NCI-H2107 treated with DMSO at 0.1 percent for 48 hours (cell line): Measurements from ENCODE around the gene MED13L.

Experiments
- DNase-seq: peaks from one replicate; lab custom pipeline; 2025; ENCODE audit not compliant: unreplicated experiment; lab: John Stamatoyannopoulos, UW

The MED13L gene

GRCh38 chr12:116277467-116278278, at the start of gene MED13L:
Gene MED13L (minus strand): TSS chr12:116277693. CDS start chr12:116277131, 562 bp downstream.
- DNase-seq = peak; percentile 68

- DNase-seq = no peak
Measured at GRCh38 chr12:116325336-116325664, 47.8 kb upstream of the MED13L start.

- no peak for DNase-seq
Measured at GRCh38 chr12:116324654-116325335, 47.3 kb upstream of the MED13L start.

- no peak for DNase-seq
Measured at GRCh38 chr12:116323406-116324386, 46.2 kb upstream of the MED13L start.

GRCh38 chr12:116321913-116322312, 44.4 kb upstream of the MED13L start:
- DNase-seq = no peak

- DNase-seq = no peak
Measured at GRCh38 chr12:116320791-116321217, 43.3 kb upstream of the MED13L start.

GRCh38 chr12:116319898-116320621, 42.6 kb upstream of the MED13L start:
- no peak for DNase-seq

- peak; percentile 66 for DNase-seq
Measured at GRCh38 chr12:116319233-116319897, 41.9 kb upstream of the MED13L start.

- DNase-seq = peak; percentile 75
Measured at GRCh38 chr12:116318576-116319232, 41.2 kb upstream of the MED13L start.

GRCh38 chr12:116317986-116318575, 40.6 kb upstream of the MED13L start:
- no peak for DNase-seq

GRCh38 chr12:116317139-116317538, 39.6 kb upstream of the MED13L start:
- no peak for DNase-seq

- no peak for DNase-seq
Measured at GRCh38 chr12:116314477-116314876, 37.0 kb upstream of the MED13L start.

- DNase-seq = no peak
Measured at GRCh38 chr12:116313194-116313927, 35.9 kb upstream of the MED13L start.

GRCh38 chr12:116310082-116310481, 32.6 kb upstream of the MED13L start:
- no peak for DNase-seq

- no peak for DNase-seq
Measured at GRCh38 chr12:116309343-116309742, 31.9 kb upstream of the MED13L start.

- no peak for DNase-seq
Measured at GRCh38 chr12:116308647-116309046, 31.2 kb upstream of the MED13L start.

GRCh38 chr12:116306968-116307367, 29.5 kb upstream of the MED13L start:
- no peak for DNase-seq

GRCh38 chr12:116306506-116306905, 29.0 kb upstream of the MED13L start:
- DNase-seq = no peak
